GM18873 (cell line): ENCODE data around the gene RASGRF1.
"Not testable (repeated sequence)": the region's sequence is repeated elsewhere in the genome, so short reads cannot be mapped to it uniquely, and the experiment has no call there.

Source experiments
- ATAC-seq: cut with Tn5 transposase; IDR thresholded peaks from one replicate; pipeline ENCODE4 v1.9.1; 2021; ENCODE audit warnings: mild to moderate bottlenecking, moderate library complexity, moderate number of reproducible peaks; ENCODE audit not compliant: unreplicated experiment, low FRiP score

The RASGRF1 gene

GRCh38 chr15:78934655-78935023 is 155.9 kb downstream of the RASGRF1 start:
- ATAC-seq = no peak

GRCh38 chr15:78933823-78934654 is 156.5 kb downstream of the RASGRF1 start:
- no peak for ATAC-seq

- ATAC-seq = no peak
Measured at GRCh38 chr15:78933187-78933822, 157.3 kb downstream of the RASGRF1 start.

GRCh38 chr15:78932258-78932808 is 158.2 kb downstream of the RASGRF1 start:
- ATAC-seq = no peak

GRCh38 chr15:78931439-78932257 is 158.9 kb downstream of the RASGRF1 start:
- ATAC-seq = no peak

GRCh38 chr15:78930577-78931388 is 159.8 kb downstream of the RASGRF1 start:
- no peak for ATAC-seq

GRCh38 chr15:78929536-78930264 is 160.9 kb downstream of the RASGRF1 start:
- no peak for ATAC-seq

GRCh38 chr15:78928616-78929093 is 161.9 kb downstream of the RASGRF1 start:
- no peak for ATAC-seq

- ATAC-seq = not testable (repeated sequence)
Measured at GRCh38 chr15:78928176-78928575, 162.4 kb downstream of the RASGRF1 start.

- ATAC-seq = no peak
Measured at GRCh38 chr15:78927077-78927790, 163.3 kb downstream of the RASGRF1 start.

- ATAC-seq = no peak
Measured at GRCh38 chr15:78925956-78926743, 164.4 kb downstream of the RASGRF1 start.

GRCh38 chr15:78925076-78925624 is 165.4 kb downstream of the RASGRF1 start:
- no peak for ATAC-seq

GRCh38 chr15:78923480-78924360 is 166.9 kb downstream of the RASGRF1 start:
- no peak for ATAC-seq

- no peak for ATAC-seq
Measured at GRCh38 chr15:78923015-78923414, 167.6 kb downstream of the RASGRF1 start.

- ATAC-seq = no peak
Measured at GRCh38 chr15:78922527-78922926, 168.1 kb downstream of the RASGRF1 start.

GRCh38 chr15:78921940-78922339 is 168.6 kb downstream of the RASGRF1 start:
- no peak for ATAC-seq

GRCh38 chr15:78921517-78921916 is 169.1 kb downstream of the RASGRF1 start:
- ATAC-seq = no peak
